HCT116 (cell line): Measurements from ENCODE around the gene GRIK4.

Source experiments
- CTCF ChIP-seq, 3 experiments: fragments of 200-600 bp in 1 of 3; sonication (generic) in 1 of 3; IDR thresholded peaks in 2 of 3; conservative IDR thresholded peaks in 1 of 3; 2 replicates each; pipeline ENCODE4 v1.5.1; 2012 to 2017; ENCODE audit warnings: low read depth in 2 of 3, low read length in 2 of 3, antibody characterized with exemption in 1 of 3, borderline replicate concordance in 1 of 3, control low read depth in 1 of 3, mild to moderate bottlenecking in 1 of 3, mixed read lengths in 1 of 3, mixed run types in 1 of 3, moderate library complexity in 1 of 3; ENCODE audit not compliant: insufficient read depth in 1 of 3
- POLR2AphosphoS5 ChIP-seq: IDR thresholded peaks from 2 replicates; pipeline ENCODE4 v1.6.1; 2011; ENCODE audit warnings: mild to moderate bottlenecking, low read depth, low read length, moderate library complexity
- RAD21 ChIP-seq: IDR thresholded peaks from 2 replicates; pipeline ENCODE4 v1.6.1; 2012; ENCODE audit warnings: low read depth, mild to moderate bottlenecking
- YY1 ChIP-seq: IDR thresholded peaks from 2 replicates; pipeline ENCODE4 v1.6.1; 2011; ENCODE audit warnings: low read length, low read depth, moderate library complexity, mild to moderate bottlenecking; ENCODE audit not compliant: insufficient replicate concordance; ENCODE audit errors: extremely low read depth

- TF ChIP-seq POLR2AphosphoS5 (no peak), YY1 (no peak), CTCF (IDR thresholded peaks at IDR 0.05 in 2 of 3, conservative IDR thresholded peaks at IDR 0.05 in 1 of 3; ENCODE audit: borderline replicate concordance in 1 of 3, insufficient read depth in 1 of 3, low read depth in 2 of 3, low read length in 2 of 3) (no peak), RAD21 (no peak)
Measured at GRCh38 chr11:120586728-120587127, 75.2 kb downstream of the GRIK4 start.
